Naive B cell (primary cell): ENCODE results near the gene DDX59. TPM values are rescaled to one million over a fixed set of nuclear protein-coding genes. Genes with fewer than 3 reads are reported as not detected.
"Not testable (repeated sequence)": the region's sequence is repeated elsewhere in the genome, so short reads cannot be mapped to it uniquely, and the experiment has no call there.

Experiments
- ATAC-seq, 2 donors: fragments of 150-1000 bp; cut with Tn5 transposase; 2 replicates each; pipeline ENCODE4 v1.10.0; 2021; ENCODE audit warnings: low read depth in 2 of 2, mild to moderate bottlenecking in 2 of 2, moderate library complexity in 2 of 2
- DNase-seq: peaks from one replicate; pipeline ENCODE4 v3.0.0; 2022
- H3K27ac Mint-ChIP-seq, 6 donors: one replicate each; pipeline ENCODE4 v1.8.0; 2020 to 2022; ENCODE audit warnings: mild to moderate bottlenecking in 6 of 6, mixed read lengths in 6 of 6, moderate library complexity in 5 of 6, inconsistent platforms in 2 of 6
- H3K27me3 Mint-ChIP-seq, 3 donors: one replicate each; pipeline ENCODE4 v1.8.0; 2021 to 2022; ENCODE audit warnings: mixed read lengths in 3 of 3, mild to moderate bottlenecking in 1 of 3
- H3K36me3 Mint-ChIP-seq, 2 donors: one replicate each; pipeline ENCODE4 v1.8.0; 2020 to 2022; ENCODE audit warnings: mixed read lengths in 2 of 2, inconsistent platforms in 1 of 2, mild to moderate bottlenecking in 1 of 2
- H3K4me1 Mint-ChIP-seq, 3 donors: one replicate each; pipeline ENCODE4 v1.8.0; 2020 to 2022; ENCODE audit warnings: mixed read lengths in 3 of 3, inconsistent platforms in 1 of 3, mild to moderate bottlenecking in 1 of 3, moderate library complexity in 1 of 3
- H3K4me3 Mint-ChIP-seq, 8 donors: one replicate each; pipeline ENCODE4 v1.8.0; 2020 to 2022; ENCODE audit warnings: mild to moderate bottlenecking in 8 of 8, mixed read lengths in 8 of 8, moderate library complexity in 8 of 8, inconsistent platforms in 2 of 8
- H3K9me3 Mint-ChIP-seq, 7 donors: one replicate each; pipeline ENCODE4 v1.8.0; 2020 to 2022; ENCODE audit warnings: mixed read lengths in 7 of 7, mild to moderate bottlenecking in 5 of 7, inconsistent platforms in 2 of 7, moderate library complexity in 1 of 7
- polyA plus RNA-seq, 6 donors: library from polyadenylated mRNA; unstranded; fragments of 300-500 nt; fragmentation: Illumina TruSeq; gene quantifications; one replicate each; pipeline ENCODE4 v1.2.3, GENCODE V29; 2021; ENCODE audit warnings: low read depth in 6 of 6

The DDX59 gene
- polyA plus RNA-seq, 6 donors from 2014 or later: 14.5 to 24.8 (median 20.4) TPM

GRCh38 chr1:200634261-200635122 is 35.2 kb downstream of the DDX59 start:
- Mint-ChIP-seq H3K27ac (peak overlapping the region in 1 of 6 donors; percentile 73), H3K4me1 (peaks cover 0 to 2% (median 0%) of the 10 kb centered on the region in 3 donors), H3K9me3 (no peaks in the 10 kb centered on the region)

GRCh38 chr1:200631375-200631774 is 38.3 kb downstream of the DDX59 start:
- DNase-seq: no peak
- ATAC-seq: no peak
- H3K9me3 Mint-ChIP-seq: no peaks in the 10 kb centered on the region
- H3K36me3 Mint-ChIP-seq: no peaks in the 10 kb centered on the region
- no peak overlapping the region for H3K4me3 Mint-ChIP-seq
- H3K27ac Mint-ChIP-seq: peak overlapping the region in 1 of 6 donors; percentile 14
- peaks cover 17 to 25% (median 23%) of the 10 kb centered on the region in 3 donors for H3K4me1 Mint-ChIP-seq
- H3K27me3 Mint-ChIP-seq: no peaks in the 10 kb centered on the region

More at GRCh38 chr1:200634261-200635122, 35.2 kb downstream of the DDX59 start:
- Mint-ChIP-seq H3K36me3 (no peaks in the 10 kb centered on the region), H3K4me3 (no peak overlapping the region), H3K27me3 (no peaks in the 10 kb centered on the region)
- ATAC-seq (no peak), DNase-seq (no peak)

GRCh38 chr1:200630515-200630899 is 39.2 kb downstream of the DDX59 start:
- DNase-seq, H3K27me3 Mint-ChIP-seq, ATAC-seq, H3K9me3 Mint-ChIP-seq, H3K4me3 Mint-ChIP-seq, H3K36me3 Mint-ChIP-seq: not testable (repeated sequence)
- Mint-ChIP-seq H3K4me1 (peaks cover 17 to 25% (median 23%) of the 10 kb centered on the region in 3 donors), H3K27ac (peak overlapping the region in 1 of 6 donors; percentile 49)

GRCh38 chr1:200629876-200630514 is 39.7 kb downstream of the DDX59 start:
- H3K27ac Mint-ChIP-seq: no peak overlapping the region
- H3K27me3 Mint-ChIP-seq: no peaks in the 10 kb centered on the region
- H3K4me1 Mint-ChIP-seq: peaks cover 17 to 25% (median 21%) of the 10 kb centered on the region in 3 donors
- peak overlapping the region in 1 of 8 donors; percentile 55 for H3K4me3 Mint-ChIP-seq
- DNase-seq (no peak), ATAC-seq (no peak)
- no peaks in the 10 kb centered on the region for H3K9me3 Mint-ChIP-seq
- H3K36me3 Mint-ChIP-seq: no peaks in the 10 kb centered on the region

GRCh38 chr1:200628223-200628881 is 41.4 kb downstream of the DDX59 start:
- peak overlapping the region; percentile 48 to 97 (median 86) for H3K27ac Mint-ChIP-seq
- H3K9me3 Mint-ChIP-seq: no peaks in the 10 kb centered on the region
- DNase-seq (peak; percentile 74), ATAC-seq (peak; percentile 87 to 89)
- peaks cover 17 to 25% (median 21%) of the 10 kb centered on the region in 3 donors for H3K4me1 Mint-ChIP-seq
- H3K27me3 Mint-ChIP-seq: no peaks in the 10 kb centered on the region
- peak overlapping the region; percentile 5 to 83 (median 51) for H3K4me3 Mint-ChIP-seq
- H3K36me3 Mint-ChIP-seq: no peaks in the 10 kb centered on the region

GRCh38 chr1:200627575-200628222 is 42.0 kb downstream of the DDX59 start:
- peak; percentile 58 to 59 for ATAC-seq
- peak; percentile 28 for DNase-seq
- Mint-ChIP-seq H3K27me3 (no peaks in the 10 kb centered on the region), H3K36me3 (no peaks in the 10 kb centered on the region), H3K9me3 (no peaks in the 10 kb centered on the region), H3K4me3 (peak overlapping the region in 7 of 8 donors; percentile 5 to 83 (median 47)), H3K27ac (peak overlapping the region; percentile 48 to 97 (median 86)), H3K4me1 (peaks cover 17 to 25% (median 21%) of the 10 kb centered on the region in 3 donors)

GRCh38 chr1:200626853-200627534 is 42.7 kb downstream of the DDX59 start:
- Mint-ChIP-seq H3K27me3 (no peaks in the 10 kb centered on the region), H3K4me1 (peaks cover 17 to 25% (median 25%) of the 10 kb centered on the region in 3 donors), H3K27ac (peak overlapping the region in 2 of 6 donors; percentile 6 to 83), H3K9me3 (no peaks in the 10 kb centered on the region), H3K36me3 (no peaks in the 10 kb centered on the region), H3K4me3 (no peak overlapping the region)
- ATAC-seq: no peak
- DNase-seq: no peak

- Mint-ChIP-seq H3K27ac (no peak overlapping the region), H3K9me3 (no peaks in the 10 kb centered on the region), H3K4me1 (peaks cover 20 to 35% (median 33%) of the 10 kb centered on the region in 3 donors), H3K27me3 (no peaks in the 10 kb centered on the region), H3K4me3 (peak overlapping the region in 1 of 8 donors; percentile 36), H3K36me3 (no peaks in the 10 kb centered on the region)
- DNase-seq (no peak), ATAC-seq (no peak)
Measured at GRCh38 chr1:200625381-200625824, 44.3 kb downstream of the DDX59 start.

GRCh38 chr1:200624679-200625335 is 44.9 kb downstream of the DDX59 start:
- H3K27ac Mint-ChIP-seq: peak overlapping the region in 1 of 6 donors; percentile 30
- ATAC-seq: no peak

GRCh38 chr1:200620273-200621131 is 49.2 kb downstream of the DDX59 start, which contains the start of gene KIF14:
Gene KIF14, minus strand, starts transcription at chr1:200620751. Its CDS starts 2,028 bp downstream, at chr1:200618723.
- H3K36me3 Mint-ChIP-seq: no peaks in the 10 kb centered on the region
- no peaks in the 10 kb centered on the region for H3K27me3 Mint-ChIP-seq
- H3K4me3 Mint-ChIP-seq: peak within 1 kb of the TSS; percentile 94 to 99 (median 97)
- peaks cover 4 to 14% (median 9%) of the 10 kb centered on the region in 3 donors for H3K4me1 Mint-ChIP-seq
- no peaks in the 10 kb centered on the region for H3K9me3 Mint-ChIP-seq
- ATAC-seq: peak; percentile 95 to 96
- peak; percentile 90 for DNase-seq
- peak within 1 kb of the TSS; percentile 88 to 98 (median 97) for H3K27ac Mint-ChIP-seq

More at GRCh38 chr1:200624679-200625335, 44.9 kb downstream of the DDX59 start:
- H3K36me3 Mint-ChIP-seq: no peaks in the 10 kb centered on the region
- H3K27me3 Mint-ChIP-seq: no peaks in the 10 kb centered on the region
- peak overlapping the region in 1 of 8 donors; percentile 44 for H3K4me3 Mint-ChIP-seq
- no peaks in the 10 kb centered on the region for H3K9me3 Mint-ChIP-seq
- no peak for DNase-seq
- H3K4me1 Mint-ChIP-seq: peaks cover 21 to 35% (median 34%) of the 10 kb centered on the region in 3 donors

- Mint-ChIP-seq H3K27ac (peak overlapping the region in 2 of 6 donors; percentile 26 to 38), H3K9me3 (no peaks in the 10 kb centered on the region), H3K36me3 (no peaks in the 10 kb centered on the region), H3K4me1 (peaks cover 4 to 14% (median 9%) of the 10 kb centered on the region in 3 donors), H3K27me3 (no peaks in the 10 kb centered on the region), H3K4me3 (peak overlapping the region; percentile 94 to 99 (median 97))
- ATAC-seq (no peak), DNase-seq (no peak)
Measured at GRCh38 chr1:200619894-200620272, 49.8 kb downstream of the DDX59 start.
